HepG2 (cell line): Measurements from ENCODE around the gene GPR155. TPM values are rescaled to one million over a fixed set of nuclear protein-coding genes. Genes with fewer than 3 reads are reported as not detected.

Experiments
- AGO1 ChIP-seq: fragments of 200-400 bp; formaldehyde crosslinking; IDR thresholded peaks from 2 replicates; pipeline ENCODE4 v1.6.1; 2017; ENCODE audit warnings: mild to moderate bottlenecking, low read depth, low read length, moderate library complexity; ENCODE audit not compliant: poor library complexity, severe bottlenecking
- AKAP8 ChIP-seq: sonication (generic); formaldehyde crosslinking; IDR thresholded peaks from 2 replicates; pipeline ENCODE4 v1.5.1; 2020; ENCODE audit warnings: mild to moderate bottlenecking, missing genetic modification reagents
- ATAD3A ChIP-seq: sonication (generic); formaldehyde crosslinking; IDR thresholded peaks from 2 replicates; pipeline ENCODE4 v1.4.0; 2020; ENCODE audit warnings: missing genetic modification reagents
- CAMTA2 ChIP-seq: sonication (generic); formaldehyde crosslinking; IDR thresholded peaks from 2 replicates; pipeline ENCODE4 v1.4.0; 2020; ENCODE audit warnings: mild to moderate bottlenecking, missing genetic modification reagents, borderline replicate concordance
- CHCHD3 ChIP-seq: sonication (generic); formaldehyde crosslinking; IDR thresholded peaks from 2 replicates; pipeline ENCODE4 v1.8.0; 2022; ENCODE audit warnings: mild to moderate bottlenecking, missing genetic modification reagents, moderate library complexity
- CTCF ChIP-seq: sonication (generic); formaldehyde crosslinking; IDR thresholded peaks from 2 replicates; pipeline ENCODE4 v1.5.0; 2020; ENCODE audit warnings: mild to moderate bottlenecking, missing genetic modification reagents, moderate library complexity
- FUBP1 ChIP-seq: sonication (generic); formaldehyde crosslinking; IDR thresholded peaks from 2 replicates; pipeline ENCODE4 v1.5.1; 2020; ENCODE audit warnings: missing genetic modification reagents, mild to moderate bottlenecking, borderline replicate concordance
- GZF1 ChIP-seq: sonication (generic); formaldehyde crosslinking; IDR thresholded peaks from 2 replicates; pipeline ENCODE4 v1.5.1; 2020; ENCODE audit warnings: mild to moderate bottlenecking, missing genetic modification reagents
- HHEX ChIP-seq: IDR thresholded peaks from 2 replicates; pipeline ENCODE4 v1.6.1; 2016; ENCODE audit warnings: control low read depth
- HNRNPL ChIP-seq: fragments of 200-400 bp; formaldehyde crosslinking; IDR thresholded peaks from 2 replicates; pipeline ENCODE4 v1.6.1; 2017; ENCODE audit warnings: mild to moderate bottlenecking, low read depth, low read length
- NR0B2 ChIP-seq: sonication (generic); formaldehyde crosslinking; IDR thresholded peaks from 2 replicates; pipeline ENCODE4 v1.4.0; 2020; ENCODE audit warnings: mild to moderate bottlenecking, missing genetic modification reagents
- POGK ChIP-seq: sonication (generic); formaldehyde crosslinking; conservative IDR thresholded peaks from 2 replicates; pipeline ENCODE4 v1.8.0; 2022; ENCODE audit warnings: mild to moderate bottlenecking, moderate library complexity, missing genetic modification reagents
- PPARG ChIP-seq: conservative IDR thresholded peaks from 2 replicates; pipeline ENCODE4 v1.6.1; 2016; ENCODE audit warnings: missing biosample characterization, missing genetic modification reagents
- RELA ChIP-seq: sonication (generic); formaldehyde crosslinking; IDR thresholded peaks from 2 replicates; pipeline ENCODE4 v1.4.0; 2020; ENCODE audit warnings: missing genetic modification reagents
- SNRNP70 ChIP-seq: fragments of 200-400 bp; formaldehyde crosslinking; IDR thresholded peaks from 2 replicates; pipeline ENCODE4 v1.6.1; 2017; ENCODE audit warnings: mild to moderate bottlenecking, low read depth, low read length, moderate library complexity
- SOX6 ChIP-seq, 2 experiments: fragments of 450-650 bp in 1 of 2; sonication (generic) in 1 of 2; formaldehyde crosslinking in 1 of 2; IDR thresholded peaks; 2 replicates each; pipeline versions ENCODE4 v1.4.0 to v1.6.1; 2017 to 2020; ENCODE audit warnings: antibody characterized with exemption in 1 of 2, mild to moderate bottlenecking in 1 of 2, missing genetic modification reagents in 1 of 2
- TAF1 ChIP-seq: sonication (generic); formaldehyde crosslinking; IDR thresholded peaks from 2 replicates; pipeline ENCODE4 v1.4.0; 2020; ENCODE audit warnings: missing genetic modification reagents
- TP53 ChIP-seq: sonication (generic); formaldehyde crosslinking; conservative IDR thresholded peaks from 2 replicates; pipeline ENCODE4 v1.4.0; 2020; ENCODE audit warnings: missing genetic modification reagents
- ZNF367 ChIP-seq: sonication (generic); formaldehyde crosslinking; IDR thresholded peaks from 2 replicates; pipeline ENCODE4 v1.4.0; 2020; ENCODE audit warnings: missing genetic modification reagents, borderline replicate concordance
- ZNF563 ChIP-seq: sonication (generic); formaldehyde crosslinking; IDR thresholded peaks from 2 replicates; pipeline ENCODE4 v1.8.0; 2022; ENCODE audit warnings: mild to moderate bottlenecking, moderate library complexity, missing genetic modification reagents
- ZNF792 ChIP-seq: IDR thresholded peaks from 2 replicates; pipeline ENCODE4 v1.6.1; 2016
- polyA plus RNA-seq, 8 experiments: library from polyadenylated mRNA; depleted of rRNA in 3 of 8; stranded (reverse) in 7 of 8; unstranded in 1 of 8; fragments of >200 nt; fragmentation: Illumina TruSeq in 4 of 8; extraction: Trizol in 4 of 8; gene quantifications; 2 replicates each; pipeline versions ENCODE4 v1.2.1 to v1.2.3, GENCODE V29; 2011 to 2016; ENCODE audit warnings: low read depth in 4 of 8, missing spikeins in 1 of 8, mixed read lengths in 1 of 8; ENCODE audit not compliant: insufficient read depth in 1 of 8
- total RNA-seq, 5 experiments: library from RNA; depleted of rRNA; stranded (reverse); fragments of >200 nt; fragmentation: Illumina TruSeq; extraction: Trizol; gene quantifications; 2 replicates each; pipeline ENCODE4 v1.2.3, GENCODE V29; 2016; ENCODE audit warnings: low read depth in 1 of 5
- TF ChIP-seq, protein P1 (sequence below): sonication (generic); formaldehyde crosslinking; IDR thresholded peaks from 2 replicates; pipeline ENCODE4 v1.4.0; 2020; ENCODE audit warnings: mild to moderate bottlenecking, missing genetic modification reagents
- TF ChIP-seq, protein P2 (sequence below): IDR thresholded peaks from 2 replicates; pipeline ENCODE4 v1.6.1; 2016; ENCODE audit warnings: missing compliant biosample characterization, missing genetic modification reagents, borderline replicate concordance

Gene GPR155
- total and polyA plus RNA-seq, 2 of the 13 experiments (the other 11 are each of a cell fraction or from before 2014, with no cell fraction given): 0.15 to 0.49 TPM

GRCh38 chr2:174486563-174487107 is at the start of gene GPR155 (continued):
- TF ChIP-seq, protein P1, sequence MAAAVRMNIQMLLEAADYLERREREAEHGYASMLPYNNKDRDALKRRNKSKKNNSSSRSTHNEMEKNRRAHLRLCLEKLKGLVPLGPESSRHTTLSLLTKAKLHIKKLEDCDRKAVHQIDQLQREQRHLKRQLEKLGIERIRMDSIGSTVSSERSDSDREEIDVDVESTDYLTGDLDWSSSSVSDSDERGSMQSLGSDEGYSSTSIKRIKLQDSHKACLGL (CRISPR knock-in tag): peak; percentile 74
- TF ChIP-seq ATAD3A (CRISPR knock-in tag): no peak
- TF ChIP-seq AGO1: no peak
- TF ChIP-seq FUBP1 (CRISPR knock-in tag): no peak
- TF ChIP-seq RELA (CRISPR knock-in tag): no peak
- no peak for TF ChIP-seq PPARG (CRISPR knock-in tag)
- no peak for TF ChIP-seq CHCHD3 (CRISPR knock-in tag)
- peak; percentile 27 for TF ChIP-seq CTCF
- TF ChIP-seq SOX6 (IDR thresholded peaks at IDR 0.05): no peak
- no peak; the same call in 1 of the 2 replicates for TF ChIP-seq SOX6 (CRISPR knock-in tag; IDR thresholded peaks at IDR 0.05)
- no peak for TF ChIP-seq ZNF367
- no peak for TF ChIP-seq TP53 (CRISPR knock-in tag)
- no peak for TF ChIP-seq AKAP8
- TF ChIP-seq POGK: no peak
- TF ChIP-seq ZNF792 (CRISPR knock-in tag): 0 out of 2 replicates have a peak, but pooled peaks have one; percentile 10
- no peak for TF ChIP-seq CAMTA2 (CRISPR knock-in tag)
- TF ChIP-seq ZNF563 (CRISPR knock-in tag): peak; percentile 61; the same call in 1 of the 2 replicates
- peak; percentile 64 for TF ChIP-seq HNRNPL
- TF ChIP-seq NR0B2 (CRISPR knock-in tag): no peak; the same call in 1 of the 2 replicates
- TF ChIP-seq GZF1 (CRISPR knock-in tag): 0 out of 2 replicates have a peak, but pooled peaks have one; percentile 28
- no peak for TF ChIP-seq TAF1 (CRISPR knock-in tag)
- no peak for TF ChIP-seq SNRNP70
- no peak for TF ChIP-seq HHEX
- TF ChIP-seq, protein P2, sequence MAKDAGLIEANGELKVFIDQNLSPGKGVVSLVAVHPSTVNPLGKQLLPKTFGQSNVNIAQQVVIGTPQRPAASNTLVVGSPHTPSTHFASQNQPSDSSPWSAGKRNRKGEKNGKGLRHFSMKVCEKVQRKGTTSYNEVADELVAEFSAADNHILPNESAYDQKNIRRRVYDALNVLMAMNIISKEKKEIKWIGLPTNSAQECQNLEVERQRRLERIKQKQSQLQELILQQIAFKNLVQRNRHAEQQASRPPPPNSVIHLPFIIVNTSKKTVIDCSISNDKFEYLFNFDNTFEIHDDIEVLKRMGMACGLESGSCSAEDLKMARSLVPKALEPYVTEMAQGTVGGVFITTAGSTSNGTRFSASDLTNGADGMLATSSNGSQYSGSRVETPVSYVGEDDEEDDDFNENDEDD (CRISPR knock-in tag): peak; percentile 37; the same call in 1 of the 2 replicates
